ENCODE measurements around the gene MSI2. TPM values are rescaled to one million over a fixed set of nuclear protein-coding genes. Genes with fewer than 3 reads are reported as not detected.

MSI2 gene
- total RNA-seq, 2 donors from 2014 or later = 88.3 to 114 TPM

GRCh38 chr17:57357392-57357784 is 101.1 kb downstream of the MSI2 start:
- H3K27me3 ChIP-seq (ENCODE audit: control insufficient read depth, insufficient read depth, low read length, poor library complexity, severe bottlenecking) = no peaks in the 10 kb centered on the region
- Mint-ChIP-seq H3K27me3 (ENCODE audit: insufficient read depth) (no peaks in the 10 kb centered on the region), H3K27ac (peak overlapping the region; percentile 80), H3K4me1 (peaks cover 25% of the 10 kb centered on the region), H3K9me3 (no peaks in the 10 kb centered on the region), H3K36me3 (ENCODE audit: low read depth) (peaks cover under 1% of the 10 kb centered on the region), H3K4me3 (no peak overlapping the region)
- peak overlapping the region; percentile 70 for H3K27ac ChIP-seq (ENCODE audit: low read depth, low read length)
- no peaks in the 10 kb centered on the region for H3K9me3 ChIP-seq (ENCODE audit: control insufficient read depth, low read length)
- peaks cover 4% of the 10 kb centered on the region for H3K4me1 ChIP-seq (ENCODE audit: control insufficient read depth, insufficient read depth, low read length)
- DNase-seq = no peak
- H3K4me3 ChIP-seq (ENCODE audit: low read length) = no peak overlapping the region
- TF ChIP-seq CTCF (conservative IDR thresholded peaks at IDR 0.05) = no peak
- H3K9ac ChIP-seq (ENCODE audit: extremely low read depth, low read length, poor library complexity, severe bottlenecking) = no peak overlapping the region
- 92 to 93% methylated on average over 10 to 11 of the region's 11 CpGs for WGBS, 2 experiments (ENCODE audit: insufficient coverage in 1 of 2, insufficient read length in 1 of 2)
- H3K36me3 ChIP-seq (ENCODE audit: control insufficient read depth, insufficient read depth, low read length) = no peaks in the 10 kb centered on the region

- H3K4me3 ChIP-seq (ENCODE audit: low read length) = no peak overlapping the region
These were observed 101.6 kb downstream of the MSI2 start for GRCh38 chr17:57357830-57358430.

GRCh38 chr17:57360266-57360665 is 103.9 kb downstream of the MSI2 start:
- Histone ChIP-seq H3K36me3 (ENCODE audit: control insufficient read depth, insufficient read depth, low read length) (no peaks in the 10 kb centered on the region), H3K9ac (ENCODE audit: extremely low read depth, low read length, poor library complexity, severe bottlenecking) (no peak overlapping the region), H3K27ac (ENCODE audit: low read depth, low read length) (no peak overlapping the region), H3K4me3 (ENCODE audit: low read length) (no peak overlapping the region), H3K4me1 (ENCODE audit: control insufficient read depth, insufficient read depth, low read length) (peaks cover 4% of the 10 kb centered on the region), H3K27me3 (ENCODE audit: control insufficient read depth, insufficient read depth, low read length, poor library complexity, severe bottlenecking) (no peaks in the 10 kb centered on the region), H3K9me3 (ENCODE audit: control insufficient read depth, low read length) (no peaks in the 10 kb centered on the region)
- no peaks in the 10 kb centered on the region for H3K27me3 Mint-ChIP-seq (ENCODE audit: insufficient read depth)
- no peak for TF ChIP-seq CTCF (conservative IDR thresholded peaks at IDR 0.05)
- H3K4me1 Mint-ChIP-seq = peaks cover 27% of the 10 kb centered on the region
- no peak for DNase-seq
- H3K36me3 Mint-ChIP-seq (ENCODE audit: low read depth) = peaks cover 6% of the 10 kb centered on the region
- no peak overlapping the region for H3K27ac Mint-ChIP-seq
- no peak overlapping the region for H3K4me3 Mint-ChIP-seq
- H3K9me3 Mint-ChIP-seq = no peaks in the 10 kb centered on the region
- 93 to 100% methylated on average over 1 to 2 of the region's 2 CpGs for WGBS, 2 experiments (ENCODE audit: insufficient coverage in 1 of 2, insufficient read length in 1 of 2)

More at GRCh38 chr17:57357830-57358430, 101.6 kb downstream of the MSI2 start:
- no peak overlapping the region for H3K27ac ChIP-seq (ENCODE audit: low read depth, low read length)
- no peak for DNase-seq
- H3K9ac ChIP-seq (ENCODE audit: extremely low read depth, low read length, poor library complexity, severe bottlenecking) = no peak overlapping the region
- TF ChIP-seq CTCF (conservative IDR thresholded peaks at IDR 0.05) = no peak
- H3K4me1 Mint-ChIP-seq = peaks cover 25% of the 10 kb centered on the region
- no peaks in the 10 kb centered on the region for H3K9me3 ChIP-seq (ENCODE audit: control insufficient read depth, low read length)
- no peaks in the 10 kb centered on the region for H3K9me3 Mint-ChIP-seq
- no peaks in the 10 kb centered on the region for H3K27me3 Mint-ChIP-seq (ENCODE audit: insufficient read depth)
- H3K27me3 ChIP-seq (ENCODE audit: control insufficient read depth, insufficient read depth, low read length, poor library complexity, severe bottlenecking) = no peaks in the 10 kb centered on the region
- H3K4me3 Mint-ChIP-seq = no peak overlapping the region
- H3K27ac Mint-ChIP-seq = no peak overlapping the region
- no peaks in the 10 kb centered on the region for H3K36me3 ChIP-seq (ENCODE audit: control insufficient read depth, insufficient read depth, low read length)
- 95 to 100% methylated on average over 2 to 3 of the region's 3 CpGs for WGBS, 2 experiments (ENCODE audit: insufficient coverage in 1 of 2, insufficient read length in 1 of 2)
- peaks cover 3% of the 10 kb centered on the region for H3K36me3 Mint-ChIP-seq (ENCODE audit: low read depth)
- peaks cover 4% of the 10 kb centered on the region for H3K4me1 ChIP-seq (ENCODE audit: control insufficient read depth, insufficient read depth, low read length)

All from endodermal cell (in vitro differentiated cells).